PC-9 (cell line): ENCODE data around the gene TMCC1.

Experiments
- CTCF ChIP-seq: fragments of 200-600 bp; sonication (generic); conservative IDR thresholded peaks from 2 replicates; pipeline ENCODE4 v1.6.1; 2017; ENCODE audit warnings: mixed run types, antibody characterized with exemption, mild to moderate bottlenecking, moderate library complexity
- EZH2 ChIP-seq: fragments of 200-600 bp; sonication (generic); IDR thresholded peaks from 2 replicates; pipeline ENCODE4 v1.8.0; 2017; ENCODE audit warnings: antibody characterized with exemption, low read depth

GRCh38 chr3:129599073-129599472 is 294.4 kb downstream of the TMCC1 start:
- TF ChIP-seq CTCF (no peak), EZH2 (no peak)
